ENCODE results near the gene TFPI2.
"Not testable (repeated sequence)": the region's sequence is repeated elsewhere in the genome, so short reads cannot be mapped to it uniquely, and the experiment has no call there.

TFPI2 gene

GRCh38 chr7:93914581-93915066, 24.1 kb upstream of the TFPI2 start:
- no peak overlapping the region for H3K4me3 ChIP-seq (ENCODE audit: low read length)
- TF ChIP-seq ZNF274 (IDR thresholded peaks at IDR 0.05; ENCODE audit: low read depth, low read length): no peak

- no peak overlapping the region for H3K4me3 ChIP-seq (ENCODE audit: low read length)
- no peak for TF ChIP-seq ZNF274 (IDR thresholded peaks at IDR 0.05; ENCODE audit: low read depth, low read length)
Measured at GRCh38 chr7:93913197-93913596, 22.6 kb upstream of the TFPI2 start.

- not testable (repeated sequence) for H3K4me3 ChIP-seq (ENCODE audit: low read length)
Measured at GRCh38 chr7:93911661-93912060, 21.1 kb upstream of the TFPI2 start.

GRCh38 chr7:93911242-93911641, 20.7 kb upstream of the TFPI2 start:
- not testable (repeated sequence) for H3K4me3 ChIP-seq (ENCODE audit: low read length)

GRCh38 chr7:93910076-93910994, 19.8 kb upstream of the TFPI2 start:
- no peak for TF ChIP-seq ZNF274 (IDR thresholded peaks at IDR 0.05; ENCODE audit: low read depth, low read length)
- no peak overlapping the region for H3K4me3 ChIP-seq (ENCODE audit: low read length)

GRCh38 chr7:93906267-93906666, 15.7 kb upstream of the TFPI2 start, which contains the start of gene GNGT1:
Gene GNGT1 (plus strand): TSS chr7:93906567. CDS start chr7:93906747, 180 bp downstream.
- TF ChIP-seq ZNF274 (IDR thresholded peaks at IDR 0.05; ENCODE audit: low read depth, low read length): no peak
- no peak within 1 kb of the TSS for H3K4me3 ChIP-seq (ENCODE audit: low read length)

- no peak for TF ChIP-seq ZNF274 (IDR thresholded peaks at IDR 0.05; ENCODE audit: low read depth, low read length)
- no peak overlapping the region for H3K4me3 ChIP-seq (ENCODE audit: low read length)
Measured at GRCh38 chr7:93902777-93903423, 12.3 kb upstream of the TFPI2 start.

- TF ChIP-seq ZNF274 (IDR thresholded peaks at IDR 0.05; ENCODE audit: low read depth, low read length): no peak
- no peak overlapping the region for H3K4me3 ChIP-seq (ENCODE audit: low read length)
Measured at GRCh38 chr7:93897680-93898079, 7.1 kb upstream of the TFPI2 start.

GRCh38 chr7:93895859-93896600, 5.5 kb upstream of the TFPI2 start:
- no peak for TF ChIP-seq ZNF274 (IDR thresholded peaks at IDR 0.05; ENCODE audit: low read depth, low read length)
- no peak overlapping the region for H3K4me3 ChIP-seq (ENCODE audit: low read length)

- no peak overlapping the region for H3K4me3 ChIP-seq (ENCODE audit: low read length)
- no peak for TF ChIP-seq ZNF274 (IDR thresholded peaks at IDR 0.05; ENCODE audit: low read depth, low read length)
Measured at GRCh38 chr7:93894966-93895640, 4.5 kb upstream of the TFPI2 start.

- no peak for TF ChIP-seq ZNF274 (IDR thresholded peaks at IDR 0.05; ENCODE audit: low read depth, low read length)
- H3K4me3 ChIP-seq (ENCODE audit: low read length): no peak overlapping the region
Measured at GRCh38 chr7:93894426-93894825, 3.9 kb upstream of the TFPI2 start.

- H3K4me3 ChIP-seq (ENCODE audit: low read length): peak overlapping the region; percentile 45; the same call in 1 of the 2 replicates
- no peak for TF ChIP-seq ZNF274 (IDR thresholded peaks at IDR 0.05; ENCODE audit: low read depth, low read length)
Measured at GRCh38 chr7:93890041-93890463, 501 bp downstream of the TFPI2 start.

GRCh38 chr7:93889261-93889660, 1.3 kb downstream of the TFPI2 start:
- H3K4me3 ChIP-seq (ENCODE audit: low read length): no peak overlapping the region

GRCh38 chr7:93884541-93884940, 6.0 kb downstream of the TFPI2 start:
- TF ChIP-seq ZNF274 (IDR thresholded peaks at IDR 0.05; ENCODE audit: low read depth, low read length): no peak
- no peak overlapping the region for H3K4me3 ChIP-seq (ENCODE audit: low read length)

More at GRCh38 chr7:93889261-93889660, 1.3 kb downstream of the TFPI2 start:
- no peak for TF ChIP-seq ZNF274 (IDR thresholded peaks at IDR 0.05; ENCODE audit: low read depth, low read length)

All from GM08714 (cell line).